Fibroblast of pulmonary artery (primary cell): ENCODE results near the gene CCNB3.

ENCODE experiments used
- DNase-seq: peaks from one replicate; pipeline ENCODE4 v3.0.0-alpha.2; 2010; ENCODE audit warnings: low read depth
- H3K4me3 ChIP-seq: replicated peaks from 2 replicates; pipeline ENCODE4 v1.5.1; 2011; ENCODE audit warnings: low read depth, mild to moderate bottlenecking, control low read depth, low read length, moderate library complexity
- TF ChIP-seq, protein P1 (sequence below): IDR thresholded peaks from 2 replicates; pipeline ENCODE4 v1.5.1; 2011; ENCODE audit warnings: mild to moderate bottlenecking, control low read depth, low read length, inconsistent platforms; ENCODE audit errors: missing control alignments

CCNB3 gene, protein sequence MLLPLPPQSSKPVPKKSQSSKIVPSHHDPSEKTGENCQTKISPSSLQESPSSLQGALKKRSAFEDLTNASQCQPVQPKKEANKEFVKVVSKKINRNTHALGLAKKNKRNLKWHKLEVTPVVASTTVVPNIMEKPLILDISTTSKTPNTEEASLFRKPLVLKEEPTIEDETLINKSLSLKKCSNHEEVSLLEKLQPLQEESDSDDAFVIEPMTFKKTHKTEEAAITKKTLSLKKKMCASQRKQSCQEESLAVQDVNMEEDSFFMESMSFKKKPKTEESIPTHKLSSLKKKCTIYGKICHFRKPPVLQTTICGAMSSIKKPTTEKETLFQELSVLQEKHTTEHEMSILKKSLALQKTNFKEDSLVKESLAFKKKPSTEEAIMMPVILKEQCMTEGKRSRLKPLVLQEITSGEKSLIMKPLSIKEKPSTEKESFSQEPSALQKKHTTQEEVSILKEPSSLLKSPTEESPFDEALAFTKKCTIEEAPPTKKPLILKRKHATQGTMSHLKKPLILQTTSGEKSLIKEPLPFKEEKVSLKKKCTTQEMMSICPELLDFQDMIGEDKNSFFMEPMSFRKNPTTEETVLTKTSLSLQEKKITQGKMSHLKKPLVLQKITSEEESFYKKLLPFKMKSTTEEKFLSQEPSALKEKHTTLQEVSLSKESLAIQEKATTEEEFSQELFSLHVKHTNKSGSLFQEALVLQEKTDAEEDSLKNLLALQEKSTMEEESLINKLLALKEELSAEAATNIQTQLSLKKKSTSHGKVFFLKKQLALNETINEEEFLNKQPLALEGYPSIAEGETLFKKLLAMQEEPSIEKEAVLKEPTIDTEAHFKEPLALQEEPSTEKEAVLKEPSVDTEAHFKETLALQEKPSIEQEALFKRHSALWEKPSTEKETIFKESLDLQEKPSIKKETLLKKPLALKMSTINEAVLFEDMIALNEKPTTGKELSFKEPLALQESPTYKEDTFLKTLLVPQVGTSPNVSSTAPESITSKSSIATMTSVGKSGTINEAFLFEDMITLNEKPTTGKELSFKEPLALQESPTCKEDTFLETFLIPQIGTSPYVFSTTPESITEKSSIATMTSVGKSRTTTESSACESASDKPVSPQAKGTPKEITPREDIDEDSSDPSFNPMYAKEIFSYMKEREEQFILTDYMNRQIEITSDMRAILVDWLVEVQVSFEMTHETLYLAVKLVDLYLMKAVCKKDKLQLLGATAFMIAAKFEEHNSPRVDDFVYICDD (N-terminal part only)

DNA sequence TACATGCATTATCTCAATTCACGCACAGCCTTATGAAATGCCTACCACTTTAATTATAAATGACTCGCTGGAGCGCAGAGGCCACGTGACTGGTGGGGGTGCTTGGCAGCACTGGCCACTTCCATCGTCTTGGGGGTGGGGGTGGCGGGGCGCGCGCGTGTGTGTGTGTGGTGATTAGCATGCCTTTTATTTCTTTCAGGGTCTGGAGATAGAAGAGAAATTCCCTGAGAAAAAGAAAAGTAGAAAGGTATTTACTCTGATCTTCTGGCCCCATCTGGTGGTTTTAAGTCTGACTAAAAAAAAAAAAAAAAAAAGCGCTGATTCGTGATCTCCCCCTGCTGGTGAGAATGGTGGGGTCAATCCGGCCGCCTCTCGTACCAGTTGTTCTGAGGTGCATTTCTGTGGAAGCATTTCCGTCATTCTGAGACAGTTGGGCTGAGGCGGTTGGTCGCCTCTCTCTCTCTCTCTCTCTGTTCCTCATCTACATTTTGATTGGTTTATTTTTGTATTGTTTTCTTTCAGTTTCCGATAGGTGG lies at the start of gene CCNB3:
Gene CCNB3, plus strand, starts transcription at position 402 of the 536 bp plus-strand sequence. CDS start 80,399 bp downstream, outside the sequence.
- TF ChIP-seq, protein P1, sequence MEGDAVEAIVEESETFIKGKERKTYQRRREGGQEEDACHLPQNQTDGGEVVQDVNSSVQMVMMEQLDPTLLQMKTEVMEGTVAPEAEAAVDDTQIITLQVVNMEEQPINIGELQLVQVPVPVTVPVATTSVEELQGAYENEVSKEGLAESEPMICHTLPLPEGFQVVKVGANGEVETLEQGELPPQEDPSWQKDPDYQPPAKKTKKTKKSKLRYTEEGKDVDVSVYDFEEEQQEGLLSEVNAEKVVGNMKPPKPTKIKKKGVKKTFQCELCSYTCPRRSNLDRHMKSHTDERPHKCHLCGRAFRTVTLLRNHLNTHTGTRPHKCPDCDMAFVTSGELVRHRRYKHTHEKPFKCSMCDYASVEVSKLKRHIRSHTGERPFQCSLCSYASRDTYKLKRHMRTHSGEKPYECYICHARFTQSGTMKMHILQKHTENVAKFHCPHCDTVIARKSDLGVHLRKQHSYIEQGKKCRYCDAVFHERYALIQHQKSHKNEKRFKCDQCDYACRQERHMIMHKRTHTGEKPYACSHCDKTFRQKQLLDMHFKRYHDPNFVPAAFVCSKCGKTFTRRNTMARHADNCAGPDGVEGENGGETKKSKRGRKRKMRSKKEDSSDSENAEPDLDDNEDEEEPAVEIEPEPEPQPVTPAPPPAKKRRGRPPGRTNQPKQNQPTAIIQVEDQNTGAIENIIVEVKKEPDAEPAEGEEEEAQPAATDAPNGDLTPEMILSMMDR = peak; percentile 54
- DNase-seq = peak; percentile 81
- H3K4me3 ChIP-seq = peak within 1 kb of the TSS; percentile 35

DNA sequence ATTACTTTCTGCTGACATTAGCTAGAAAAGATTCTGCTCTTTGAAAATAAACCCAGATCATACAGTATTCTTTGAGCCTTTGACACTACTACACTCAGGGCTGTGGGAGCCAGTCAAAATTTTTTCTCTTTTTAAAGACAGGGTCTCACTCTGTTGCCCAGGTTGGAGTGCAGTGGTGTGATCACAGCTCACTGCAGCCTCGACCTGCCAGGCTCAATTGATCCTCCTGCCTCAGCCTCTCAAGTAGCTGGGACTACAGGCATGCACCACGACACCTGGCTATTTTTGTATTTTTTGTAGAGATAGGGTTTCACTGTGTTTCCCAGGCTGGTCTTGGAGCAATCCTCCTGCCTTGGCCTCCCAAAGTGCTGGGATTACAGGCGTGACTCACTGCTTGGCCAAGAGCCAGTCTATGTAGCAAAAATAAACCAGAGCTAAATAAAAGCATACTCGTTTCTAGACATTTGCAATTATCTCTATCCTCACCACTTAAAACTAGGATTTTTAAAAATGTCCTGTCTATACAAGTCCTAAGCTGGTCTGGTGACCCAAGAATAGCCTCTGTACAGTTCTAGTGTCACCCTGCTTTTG lies 46.9 kb upstream of the CCNB3 start:
- TF ChIP-seq, protein P1 = no peak
- H3K4me3 ChIP-seq = no peak overlapping the region
- peak; percentile 23 for DNase-seq

DNA sequence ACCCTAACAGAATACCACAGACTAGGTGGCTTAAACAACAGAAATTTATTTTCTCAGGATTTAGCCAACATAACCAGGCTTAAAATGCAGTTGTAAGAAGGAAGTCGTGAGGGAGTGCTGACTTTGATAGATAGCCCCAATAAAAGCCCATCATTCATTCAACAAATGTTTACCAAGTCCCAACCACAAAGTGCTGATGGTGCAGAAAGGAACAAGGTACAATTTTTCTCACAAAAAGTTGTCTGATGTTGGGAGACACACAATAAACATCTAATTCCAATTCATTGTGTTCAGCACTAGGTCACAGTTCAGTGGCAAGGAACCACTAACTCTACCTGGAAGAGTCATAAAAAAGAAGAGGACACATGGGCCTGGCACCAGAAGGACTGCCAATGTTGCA lies 46.0 kb upstream of the CCNB3 start:
- TF ChIP-seq, protein P1 = no peak
- DNase-seq = no peak
- no peak overlapping the region for H3K4me3 ChIP-seq

DNA sequence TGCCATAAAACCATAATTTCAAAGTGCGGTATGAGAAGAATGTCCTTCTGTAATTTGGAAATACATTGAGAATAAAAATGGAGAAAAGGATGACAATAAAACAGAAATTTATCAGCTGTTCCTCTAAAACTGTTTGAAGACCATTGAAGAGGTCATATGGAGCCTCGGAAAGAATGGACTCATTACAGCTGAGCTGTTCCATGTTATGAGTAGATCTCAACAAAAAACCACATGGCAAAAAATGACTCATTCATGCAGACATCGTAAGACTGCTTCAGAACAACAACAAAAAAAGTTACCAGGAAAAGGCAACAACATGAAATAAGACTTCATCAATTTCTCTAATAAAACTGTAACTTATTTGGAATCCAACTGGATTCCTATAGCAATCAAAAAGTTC lies 43.4 kb upstream of the CCNB3 start:
- H3K4me3 ChIP-seq = no peak overlapping the region
- TF ChIP-seq, protein P1 = no peak
- peak; percentile 1 for DNase-seq

DNA sequence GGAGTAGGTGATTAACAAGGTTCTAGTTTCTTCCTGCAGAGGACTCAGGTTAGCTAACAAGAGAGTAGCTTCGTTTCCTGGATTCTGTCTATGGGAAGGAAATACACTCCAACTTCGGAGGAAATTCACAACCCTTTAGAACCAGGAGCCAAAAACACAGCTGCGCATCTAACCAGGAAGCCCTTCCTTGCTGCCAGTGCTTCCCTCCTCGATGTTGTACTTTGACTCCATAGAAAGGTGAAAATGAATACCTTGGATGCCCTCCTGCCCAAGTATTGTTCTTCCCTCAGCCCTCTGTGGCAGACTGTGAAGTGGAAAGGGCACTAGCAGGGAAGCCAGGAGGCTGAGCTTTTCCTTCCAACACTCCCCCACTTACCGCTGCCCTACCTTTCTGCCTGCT lies 38.8 kb upstream of the CCNB3 start:
- no peak for DNase-seq
- TF ChIP-seq, protein P1 = no peak
- no peak overlapping the region for H3K4me3 ChIP-seq

DNA sequence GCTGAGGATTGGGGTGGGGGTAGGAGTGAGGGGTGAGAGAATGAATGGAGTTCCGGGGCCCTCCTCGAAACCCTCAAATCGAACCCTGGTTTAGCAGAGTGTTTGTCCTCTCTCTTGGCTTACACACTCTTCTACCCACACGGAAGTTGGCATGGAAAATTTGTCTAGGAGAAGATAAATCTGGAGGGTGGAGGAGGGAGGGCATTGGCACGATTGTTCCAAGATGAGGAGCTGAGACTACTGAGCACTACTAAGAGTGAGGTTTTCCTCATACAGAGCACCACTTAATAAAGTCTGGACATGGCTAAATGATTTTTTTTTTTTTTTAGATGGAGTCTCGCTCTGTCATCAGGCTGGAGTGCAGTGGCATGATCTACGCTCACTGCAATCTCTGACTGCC lies 37.2 kb upstream of the CCNB3 start:
- no peak overlapping the region for H3K4me3 ChIP-seq
- TF ChIP-seq, protein P1 = no peak
- no peak for DNase-seq
